Endothelial cell of umbilical vein (primary cell): Measurements from ENCODE around the gene PRKCB. TPM values are rescaled to one million over a fixed set of nuclear protein-coding genes. Genes with fewer than 3 reads are reported as not detected.

Experiments
- BruUV-seq: library from RNA; stranded (reverse); fragments of 400-500 nt; replicated peaks from 2 replicates; lab custom pipeline; 2021; lab: Mats Ljungman, UMichigan
- CTCF ChIA-PET: fragments of 300-600, 350-600 bp; sonication (Branson Sonifier 250); formaldehyde crosslinking; loops from one replicate; lab custom pipeline; 2021; ENCODE audit warnings: antibody characterized with exemption, inconsistent platforms; lab: Charles Lee
- POLR2A ChIA-PET: fragments of 300-600, 350-600 bp; sonication (Branson Sonifier 250); formaldehyde crosslinking; loops from one replicate; lab custom pipeline; 2021; ENCODE audit warnings: antibody characterized with exemption, inconsistent platforms; lab: Charles Lee
- DNase-seq: peaks from one replicate; pipeline ENCODE4 v3.0.0-alpha.2; 2011; ENCODE audit warnings: low read depth, low spot score
- FAIRE-seq: peaks from 2 replicates; lab custom pipeline; 2011; peaks lifted over from hg19 to GRCh38; lab: Jason Lieb, UNC
- H2AFZ ChIP-seq: 2 replicates; pipeline ENCODE4 v1.6.0; 2012; ENCODE audit warnings: low read depth, low read length, control low read depth, inconsistent platforms
- H3K27ac ChIP-seq: 2 replicates; pipeline ENCODE4 v1.5.1; 2011; ENCODE audit warnings: low read depth, mild to moderate bottlenecking, control low read depth, low read length, moderate library complexity; ENCODE audit not compliant: insufficient read depth
- H3K27me3 ChIP-seq, 2 experiments: 2 replicates each; pipeline versions ENCODE4 v1.6.0 to v1.6.1; 2011; ENCODE audit warnings: low read length in 2 of 2, mixed read lengths in 1 of 2; ENCODE audit not compliant: control insufficient read depth in 2 of 2, insufficient read depth in 2 of 2
- H3K36me3 ChIP-seq, 2 experiments: 2 replicates in 1 of 2; 3 replicates in 1 of 2; pipeline ENCODE4 v1.5.1; 2011; ENCODE audit warnings: low read length in 2 of 2, mild to moderate bottlenecking in 1 of 2, moderate library complexity in 1 of 2; ENCODE audit not compliant: control insufficient read depth in 2 of 2, insufficient read depth in 2 of 2; ENCODE audit errors: extremely low read depth in 1 of 2
- H3K4me1 ChIP-seq: 3 replicates; pipeline ENCODE4 v1.5.1; 2011; ENCODE audit warnings: mild to moderate bottlenecking, low read length; ENCODE audit not compliant: control insufficient read depth, insufficient read depth; ENCODE audit errors: extremely low read depth
- H3K4me2 ChIP-seq: 2 replicates; pipeline ENCODE4 v1.6.1; 2011; ENCODE audit warnings: low read length, control low read depth, mixed read lengths; ENCODE audit not compliant: insufficient read depth
- H3K4me3 ChIP-seq, 3 experiments: fragments of 200-600 bp in 1 of 3; sonication (generic), shearing (Covaris generic) in 1 of 3; replicated peaks in 1 of 3; 2 replicates each; pipeline ENCODE4 v1.5.1; 2011 to 2016; ENCODE audit warnings: control low read depth in 3 of 3, low read length in 3 of 3, mild to moderate bottlenecking in 2 of 3, inconsistent platforms in 1 of 3, low read depth in 1 of 3, moderate library complexity in 1 of 3; ENCODE audit not compliant: insufficient read depth in 1 of 3
- H3K79me2 ChIP-seq: 2 replicates; pipeline ENCODE4 v1.6.0; 2012; ENCODE audit warnings: low read length, inconsistent platforms; ENCODE audit not compliant: control insufficient read depth, insufficient read depth
- H3K9ac ChIP-seq: replicated peaks from 2 replicates; pipeline ENCODE3; 2011; ENCODE audit warnings: low read length, control low read depth; ENCODE audit not compliant: insufficient read depth; ENCODE audit errors: extremely low read depth
- H3K9me1 ChIP-seq: replicated peaks from 3 replicates; pipeline ENCODE4 v1.6.0; 2011; ENCODE audit warnings: mild to moderate bottlenecking, low read length; ENCODE audit not compliant: control insufficient read depth, insufficient read depth; ENCODE audit errors: extremely low read depth
- H3K9me3 ChIP-seq: replicated peaks from 2 replicates; pipeline ENCODE4 v1.5.1; 2012; ENCODE audit warnings: low read length, inconsistent platforms; ENCODE audit not compliant: control insufficient read depth, insufficient read depth
- H4K20me1 ChIP-seq: replicated peaks from 2 replicates; pipeline ENCODE3; 2011; ENCODE audit warnings: mild to moderate bottlenecking, low read length; ENCODE audit not compliant: control insufficient read depth, insufficient read depth; ENCODE audit errors: extremely low read depth
- CTCF ChIP-seq, 2 donors: IDR thresholded peaks; 1 replicate in 1 of 2; 2 replicates in 1 of 2; pipeline ENCODE4 v1.5.1; 2011; ENCODE audit warnings: low read length in 2 of 2, mild to moderate bottlenecking in 2 of 2, moderate library complexity in 2 of 2, control low read depth in 1 of 2, inconsistent platforms in 1 of 2, low read depth in 1 of 2; ENCODE audit not compliant: insufficient read depth in 1 of 2; ENCODE audit errors: extremely low read depth in 1 of 2
- EZH2 ChIP-seq: IDR thresholded peaks from 2 replicates; pipeline ENCODE4 v1.6.1; 2012; ENCODE audit warnings: borderline replicate concordance, low read depth, mild to moderate bottlenecking, moderate library complexity, low read length, inconsistent platforms; ENCODE audit not compliant: severe bottlenecking
- FOS ChIP-seq: IDR thresholded peaks from 2 replicates; pipeline ENCODE4 v1.6.1; 2011; ENCODE audit warnings: mild to moderate bottlenecking, low read length, moderate library complexity, borderline replicate concordance; ENCODE audit not compliant: insufficient read depth
- GATA2 ChIP-seq: IDR thresholded peaks from 2 replicates; pipeline ENCODE4 v1.7.0; 2011; ENCODE audit warnings: low read depth, mild to moderate bottlenecking, moderate library complexity, mixed read lengths, low read length; ENCODE audit not compliant: insufficient read length, insufficient read depth
- JUN ChIP-seq: IDR thresholded peaks from 2 replicates; pipeline ENCODE4 v1.6.1; 2011; ENCODE audit warnings: borderline replicate concordance, low read depth; ENCODE audit not compliant: insufficient read length, insufficient read depth
- MAX ChIP-seq: IDR thresholded peaks from 2 replicates; pipeline ENCODE4 v1.6.1; 2011; ENCODE audit not compliant: insufficient read depth, insufficient read length
- MYC ChIP-seq: IDR thresholded peaks from one replicate; pipeline ENCODE4 v1.6.1; 2011; ENCODE audit warnings: mild to moderate bottlenecking, low read depth, low read length
- POLR2A ChIP-seq: IDR thresholded peaks from 2 replicates; pipeline ENCODE4 v1.6.1; 2012; ENCODE audit warnings: low read depth, mild to moderate bottlenecking, control low read depth, low read length
- POLR2AphosphoS5 ChIP-seq: IDR thresholded peaks from 2 replicates; pipeline ENCODE4 v1.6.1; 2012; ENCODE audit warnings: low read depth, mild to moderate bottlenecking, control low read depth, low read length, moderate library complexity; ENCODE audit not compliant: insufficient read depth
- dilution Hi-C: fragments of 300-500 bp; cut with MboI; formaldehyde crosslinking; loops from one replicate; pipeline ENCODE4 v1.15.0; 2019; ENCODE audit warnings: low sequenced_read_pairs; ENCODE audit not compliant: extremely low pct_ligation_motif_present
- intact Hi-C: fragments of 100-400 bp; cut with micrococcal nuclease; formaldehyde crosslinking; loops from one replicate; pipeline ENCODE4 v1.10.0; 2022
- polyA plus RNA-seq, 4 experiments: library from polyadenylated mRNA; depleted of rRNA in 3 of 4; stranded (reverse) in 3 of 4; unstranded in 1 of 4; fragments of >200 nt; gene quantifications; 2 replicates each; pipeline versions ENCODE4 v1.2.1 to v1.2.3, GENCODE V29; 2011 to 2012; ENCODE audit warnings: missing spikeins in 1 of 4
- total RNA-seq: library from RNA; stranded (reverse); gene quantifications from 2 replicates; pipeline ENCODE4 v1.2.3, GENCODE V29; 2021

PRKCB gene
- total and polyA plus RNA-seq, 2 donors (not counting 3 experiments of a cell fraction or from before 2014, with no cell fraction given), result 0.01 TPM; not detected in 1

- H3K9ac ChIP-seq, result no peak overlapping the region
- CTCF ChIA-PET, result no interaction called here
These were observed 64.1 kb downstream of the PRKCB start for GRCh38 chr16:23899869-23900268.

More at GRCh38 chr16:23899869-23900268, 64.1 kb downstream of the PRKCB start:
- Histone ChIP-seq H3K79me2 (no peaks in the 10 kb centered on the region), H4K20me1 (no peaks in the 10 kb centered on the region), H3K9me3 (no peaks in the 10 kb centered on the region), H3K36me3 (no peaks in the 10 kb centered on the region), H3K4me2 (no peak overlapping the region), H3K27me3 (no peaks in the 10 kb centered on the region), H3K4me1 (no peaks in the 10 kb centered on the region), H3K27ac (no peak overlapping the region), H2AFZ (no peak overlapping the region), H3K4me3 (no peak overlapping the region), H3K9me1 (no peaks in the 10 kb centered on the region)
- intact Hi-C loops (no loop called here), dilution Hi-C loops (no loop called here)
- POLR2A ChIA-PET, result no interaction called here
- FAIRE-seq, result no peak
- BruUV-seq, result no TSS peak
- no peak for TF ChIP-seq MYC
- no peak for TF ChIP-seq CTCF (IDR thresholded peaks at IDR 0.05; ENCODE audit: extremely low read depth in 1 of 2, insufficient read depth in 1 of 2, low read depth in 1 of 2, low read length in 2 of 2)
- no peak for TF ChIP-seq JUN
- no peak for TF ChIP-seq FOS
- TF ChIP-seq POLR2A, result no peak
- no peak for TF ChIP-seq GATA2
- no peak for TF ChIP-seq EZH2
- TF ChIP-seq MAX, result no peak
- no peak for TF ChIP-seq POLR2AphosphoS5
- DNase-seq, result no peak
